ENCODE data around the gene COL8A1. TPM values are rescaled to one million over a fixed set of nuclear protein-coding genes. Genes with fewer than 3 reads are reported as not detected.

The COL8A1 gene
- total and polyA plus RNA-seq, 9 of the 15 experiments (the other 6 are each of a cell fraction or from before 2014, with no cell fraction given): 0.07 TPM; not detected in 8

DNA sequence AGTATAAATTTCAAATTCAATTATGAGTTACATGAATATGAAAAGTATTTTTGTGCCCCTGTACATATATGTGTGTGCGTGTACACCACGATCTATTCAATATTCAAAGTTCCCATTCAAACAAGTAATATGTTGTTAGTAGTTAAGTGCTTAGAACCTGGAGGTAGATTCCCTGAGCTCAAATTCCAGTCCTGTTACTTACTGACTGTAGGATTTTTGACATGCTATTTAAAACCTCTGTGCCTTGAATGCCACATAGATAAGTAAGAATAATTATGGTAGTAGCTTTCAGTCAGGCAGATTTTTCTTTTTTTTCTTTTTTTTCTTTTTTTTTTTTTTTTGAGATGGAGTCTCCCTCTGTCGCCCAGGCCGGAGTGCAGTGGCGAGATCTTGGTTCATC lies 126.0 kb downstream of the COL8A1 start (continued):
- TF ChIP-seq, protein P1, sequence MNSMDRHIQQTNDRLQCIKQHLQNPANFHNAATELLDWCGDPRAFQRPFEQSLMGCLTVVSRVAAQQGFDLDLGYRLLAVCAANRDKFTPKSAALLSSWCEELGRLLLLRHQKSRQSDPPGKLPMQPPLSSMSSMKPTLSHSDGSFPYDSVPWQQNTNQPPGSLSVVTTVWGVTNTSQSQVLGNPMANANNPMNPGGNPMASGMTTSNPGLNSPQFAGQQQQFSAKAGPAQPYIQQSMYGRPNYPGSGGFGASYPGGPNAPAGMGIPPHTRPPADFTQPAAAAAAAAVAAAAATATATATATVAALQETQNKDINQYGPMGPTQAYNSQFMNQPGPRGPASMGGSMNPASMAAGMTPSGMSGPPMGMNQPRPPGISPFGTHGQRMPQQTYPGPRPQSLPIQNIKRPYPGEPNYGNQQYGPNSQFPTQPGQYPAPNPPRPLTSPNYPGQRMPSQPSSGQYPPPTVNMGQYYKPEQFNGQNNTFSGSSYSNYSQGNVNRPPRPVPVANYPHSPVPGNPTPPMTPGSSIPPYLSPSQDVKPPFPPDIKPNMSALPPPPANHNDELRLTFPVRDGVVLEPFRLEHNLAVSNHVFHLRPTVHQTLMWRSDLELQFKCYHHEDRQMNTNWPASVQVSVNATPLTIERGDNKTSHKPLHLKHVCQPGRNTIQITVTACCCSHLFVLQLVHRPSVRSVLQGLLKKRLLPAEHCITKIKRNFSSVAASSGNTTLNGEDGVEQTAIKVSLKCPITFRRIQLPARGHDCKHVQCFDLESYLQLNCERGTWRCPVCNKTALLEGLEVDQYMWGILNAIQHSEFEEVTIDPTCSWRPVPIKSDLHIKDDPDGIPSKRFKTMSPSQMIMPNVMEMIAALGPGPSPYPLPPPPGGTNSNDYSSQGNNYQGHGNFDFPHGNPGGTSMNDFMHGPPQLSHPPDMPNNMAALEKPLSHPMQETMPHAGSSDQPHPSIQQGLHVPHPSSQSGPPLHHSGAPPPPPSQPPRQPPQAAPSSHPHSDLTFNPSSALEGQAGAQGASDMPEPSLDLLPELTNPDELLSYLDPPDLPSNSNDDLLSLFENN (IDR thresholded peaks at IDR 0.05; ENCODE audit: low read depth in 2 of 2, low read length in 2 of 2): no peak
- TF ChIP-seq ZNF785 (CRISPR knock-in tag; IDR thresholded peaks at IDR 0.05) (no peak), CBFA2T3 (IDR thresholded peaks at IDR 0.05) (no peak), FOSL1 (tag; conservative IDR thresholded peaks at IDR 0.05) (no peak), SRSF9 (IDR thresholded peaks at IDR 0.05; ENCODE audit: borderline replicate concordance, low read depth, low read length) (no peak)
- TF ChIP-seq, protein P2, sequence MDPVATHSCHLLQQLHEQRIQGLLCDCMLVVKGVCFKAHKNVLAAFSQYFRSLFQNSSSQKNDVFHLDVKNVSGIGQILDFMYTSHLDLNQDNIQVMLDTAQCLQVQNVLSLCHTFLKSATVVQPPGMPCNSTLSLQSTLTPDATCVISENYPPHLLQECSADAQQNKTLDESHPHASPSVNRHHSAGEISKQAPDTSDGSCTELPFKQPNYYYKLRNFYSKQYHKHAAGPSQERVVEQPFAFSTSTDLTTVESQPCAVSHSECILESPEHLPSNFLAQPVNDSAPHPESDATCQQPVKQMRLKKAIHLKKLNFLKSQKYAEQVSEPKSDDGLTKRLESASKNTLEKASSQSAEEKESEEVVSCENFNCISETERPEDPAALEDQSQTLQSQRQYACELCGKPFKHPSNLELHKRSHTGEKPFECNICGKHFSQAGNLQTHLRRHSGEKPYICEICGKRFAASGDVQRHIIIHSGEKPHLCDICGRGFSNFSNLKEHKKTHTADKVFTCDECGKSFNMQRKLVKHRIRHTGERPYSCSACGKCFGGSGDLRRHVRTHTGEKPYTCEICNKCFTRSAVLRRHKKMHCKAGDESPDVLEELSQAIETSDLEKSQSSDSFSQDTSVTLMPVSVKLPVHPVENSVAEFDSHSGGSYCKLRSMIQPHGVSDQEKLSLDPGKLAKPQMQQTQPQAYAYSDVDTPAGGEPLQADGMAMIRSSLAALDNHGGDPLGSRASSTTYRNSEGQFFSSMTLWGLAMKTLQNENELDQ (CRISPR knock-in tag; IDR thresholded peaks at IDR 0.05; ENCODE audit: borderline replicate concordance): no peak
